DOHH2 (cell line): ENCODE results near the gene RMI2.

Source experiments
- H3F3A ChIP-seq: fragments of 200-600 bp; sonication (generic), shearing (Covaris generic); 2 replicates; pipeline ENCODE4 v1.6.0; 2016; ENCODE audit warnings: antibody characterized with exemption, mild to moderate bottlenecking; ENCODE audit not compliant: control insufficient read depth, insufficient read depth
- H3K27ac ChIP-seq: fragments of 200-600 bp; sonication (generic); 2 replicates; pipeline ENCODE4 v1.5.1; 2014; ENCODE audit warnings: low read depth, mild to moderate bottlenecking, low read length, moderate library complexity
- H3K27me3 ChIP-seq: fragments of 200-600 bp; sonication (generic); 2 replicates; pipeline ENCODE4 v1.6.1; 2014; ENCODE audit warnings: mild to moderate bottlenecking, low read length, mixed read lengths; ENCODE audit not compliant: control insufficient read depth
- H3K36me3 ChIP-seq: fragments of 200-600 bp; sonication (generic); 2 replicates; pipeline ENCODE4 v1.6.1; 2014; ENCODE audit warnings: mild to moderate bottlenecking, low read length, moderate library complexity, mixed read lengths; ENCODE audit not compliant: control insufficient read depth
- H3K4me1 ChIP-seq: fragments of 200-600 bp; sonication (generic); 2 replicates; pipeline ENCODE4 v1.6.1; 2014; ENCODE audit warnings: mild to moderate bottlenecking, low read length, mixed read lengths; ENCODE audit not compliant: control insufficient read depth
- H3K4me2 ChIP-seq: fragments of 200-600 bp; sonication (generic); 2 replicates; pipeline ENCODE4 v1.6.0; 2014; ENCODE audit warnings: mild to moderate bottlenecking, low read length, moderate library complexity
- H3K4me3 ChIP-seq: fragments of 200-600 bp; sonication (generic); 2 replicates; pipeline ENCODE4 v1.5.1; 2014; ENCODE audit warnings: mild to moderate bottlenecking, low read length, mixed read lengths
- H3K79me2 ChIP-seq: fragments of 200-600 bp; sonication (generic); 2 replicates; pipeline ENCODE4 v1.6.1; 2014; ENCODE audit warnings: mild to moderate bottlenecking, low read length, mixed read lengths; ENCODE audit not compliant: control insufficient read depth
- H3K9me2 ChIP-seq: fragments of 200-600 bp; sonication (generic); replicated peaks from 2 replicates; pipeline ENCODE4 v1.6.1; 2014; ENCODE audit warnings: mild to moderate bottlenecking, low read length, mixed read lengths; ENCODE audit not compliant: control insufficient read depth
- H3K9me3 ChIP-seq: fragments of 200-600 bp; sonication (generic); 2 replicates; pipeline ENCODE4 v1.6.1; 2014; ENCODE audit warnings: antibody characterized with exemption, low read length, mixed read lengths; ENCODE audit not compliant: control insufficient read depth, insufficient read depth
- H4K20me1 ChIP-seq: fragments of 200-600 bp; sonication (generic); 2 replicates; pipeline ENCODE4 v1.6.0; 2014; ENCODE audit warnings: low read depth, mild to moderate bottlenecking, antibody characterized with exemption, low read length, moderate library complexity; ENCODE audit not compliant: control insufficient read depth, insufficient read depth
- EZH2phosphoT487 ChIP-seq: fragments of 200-600 bp; sonication (generic); IDR thresholded peaks from 2 replicates; pipeline ENCODE4 v1.6.1; 2017; ENCODE audit warnings: borderline replicate concordance, mild to moderate bottlenecking, antibody characterized with exemption, low read length, moderate library complexity, mixed read lengths
- TF ChIP-seq, protein P1 (sequence below): fragments of 200-600 bp; sonication (generic); IDR thresholded peaks from one replicate; pipeline ENCODE4 v1.5.1; 2014; ENCODE audit warnings: antibody characterized with exemption, mild to moderate bottlenecking, low read depth, low read length; ENCODE audit not compliant: poor library complexity, severe bottlenecking

Gene RMI2

DNA sequence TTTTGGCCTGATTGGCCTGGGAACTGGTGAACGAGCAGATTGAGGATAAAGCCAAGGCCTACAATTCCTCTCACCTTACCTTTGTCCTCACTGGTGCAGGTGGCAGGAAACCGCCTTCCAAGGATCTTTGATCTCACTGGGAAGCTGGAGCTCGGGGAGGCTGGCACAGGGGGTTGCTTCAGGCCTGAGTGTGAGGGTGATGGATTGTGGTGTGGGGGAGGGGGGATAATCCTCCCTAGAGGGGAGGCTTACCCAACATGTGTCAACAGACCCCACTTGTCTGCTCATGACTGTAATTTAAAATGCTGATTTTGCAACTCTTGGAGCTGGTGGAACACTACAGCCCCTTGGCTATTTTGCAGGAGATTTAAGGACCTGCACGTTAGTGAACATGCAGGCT, 4.5 kb upstream of the RMI2 start:
- Histone ChIP-seq H3K4me2 (no peak overlapping the region), H3K9me2 (no peaks in the 10 kb centered on the region), H3K4me1 (peaks cover 16% of the 10 kb centered on the region), H3K79me2 (peaks cover 5% of the 10 kb centered on the region), H3F3A (0 out of 2 replicates have a peak, but pooled peaks cover 3% of the 10 kb centered on the region), H3K9me3 (no peaks in the 10 kb centered on the region), H4K20me1 (no peaks in the 10 kb centered on the region), H3K36me3 (peaks cover 1% of the 10 kb centered on the region; the same call in 1 of the 2 replicates), H3K4me3 (no peak overlapping the region), H3K27me3 (no peaks in the 10 kb centered on the region), H3K27ac (no peak overlapping the region)
- TF ChIP-seq, protein P1, sequence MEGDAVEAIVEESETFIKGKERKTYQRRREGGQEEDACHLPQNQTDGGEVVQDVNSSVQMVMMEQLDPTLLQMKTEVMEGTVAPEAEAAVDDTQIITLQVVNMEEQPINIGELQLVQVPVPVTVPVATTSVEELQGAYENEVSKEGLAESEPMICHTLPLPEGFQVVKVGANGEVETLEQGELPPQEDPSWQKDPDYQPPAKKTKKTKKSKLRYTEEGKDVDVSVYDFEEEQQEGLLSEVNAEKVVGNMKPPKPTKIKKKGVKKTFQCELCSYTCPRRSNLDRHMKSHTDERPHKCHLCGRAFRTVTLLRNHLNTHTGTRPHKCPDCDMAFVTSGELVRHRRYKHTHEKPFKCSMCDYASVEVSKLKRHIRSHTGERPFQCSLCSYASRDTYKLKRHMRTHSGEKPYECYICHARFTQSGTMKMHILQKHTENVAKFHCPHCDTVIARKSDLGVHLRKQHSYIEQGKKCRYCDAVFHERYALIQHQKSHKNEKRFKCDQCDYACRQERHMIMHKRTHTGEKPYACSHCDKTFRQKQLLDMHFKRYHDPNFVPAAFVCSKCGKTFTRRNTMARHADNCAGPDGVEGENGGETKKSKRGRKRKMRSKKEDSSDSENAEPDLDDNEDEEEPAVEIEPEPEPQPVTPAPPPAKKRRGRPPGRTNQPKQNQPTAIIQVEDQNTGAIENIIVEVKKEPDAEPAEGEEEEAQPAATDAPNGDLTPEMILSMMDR: no peak
- TF ChIP-seq EZH2phosphoT487: no peak

GRCh38 chr16:11341371-11341770, 3.9 kb upstream of the RMI2 start:
- Histone ChIP-seq H3K27ac (no peak overlapping the region), H3K9me2 (no peaks in the 10 kb centered on the region), H3K4me2 (no peak overlapping the region), H3K4me1 (peaks cover 22% of the 10 kb centered on the region), H3K36me3 (peaks cover 5% of the 10 kb centered on the region; the same call in 1 of the 2 replicates), H3K79me2 (peaks cover 12% of the 10 kb centered on the region), H3F3A (0 out of 2 replicates have a peak, but pooled peaks cover 3% of the 10 kb centered on the region), H4K20me1 (no peaks in the 10 kb centered on the region), H3K27me3 (no peaks in the 10 kb centered on the region), H3K9me3 (no peaks in the 10 kb centered on the region), H3K4me3 (no peak overlapping the region)
- TF ChIP-seq, protein P1: no peak
- no peak for TF ChIP-seq EZH2phosphoT487

- H3K4me3 ChIP-seq: no peak overlapping the region
- no peaks in the 10 kb centered on the region for H3K9me3 ChIP-seq
- H3K27ac ChIP-seq: no peak overlapping the region
- no peaks in the 10 kb centered on the region for H3K9me2 ChIP-seq
- no peaks in the 10 kb centered on the region for H3K27me3 ChIP-seq
- peaks cover 13% of the 10 kb centered on the region for H3K36me3 ChIP-seq
- TF ChIP-seq, protein P1: no peak
- TF ChIP-seq EZH2phosphoT487: no peak
- H3K79me2 ChIP-seq: peaks cover 21% of the 10 kb centered on the region
- no peak overlapping the region for H3K4me2 ChIP-seq
- no peaks in the 10 kb centered on the region for H3F3A ChIP-seq
- peaks cover 31% of the 10 kb centered on the region for H3K4me1 ChIP-seq
- peaks cover 7% of the 10 kb centered on the region for H4K20me1 ChIP-seq
Observed at GRCh38 chr16:11342021-11342855, 3.0 kb upstream of the RMI2 start.
